Measurements from ENCODE around the gene RB1.

Gene RB1

GRCh38 chr13:48434200-48434599 is 130.6 kb downstream of the RB1 start:
- TF ChIP-seq REST (IDR thresholded peaks at IDR 0.05; ENCODE audit: insufficient read depth in 1 of 2, low read depth in 2 of 2, low read length in 2 of 2) (no peak), SIN3A (IDR thresholded peaks at IDR 0.05; ENCODE audit: borderline replicate concordance, insufficient read depth, low read length) (no peak), FOXP2 (optimal IDR thresholded peaks at IDR 0.05; ENCODE audit: borderline replicate concordance, extremely low read depth, extremely low read length, insufficient read depth) (no peak)

GRCh38 chr13:48436661-48437288 is 133.2 kb downstream of the RB1 start:
- TF ChIP-seq POLR2AphosphoS5 (IDR thresholded peaks at IDR 0.05; ENCODE audit: low read depth, low read length) (no peak), REST (IDR thresholded peaks at IDR 0.05; ENCODE audit: insufficient read depth in 1 of 2, low read depth in 2 of 2, low read length in 2 of 2) (no peak), FOXP2 (optimal IDR thresholded peaks at IDR 0.05; ENCODE audit: borderline replicate concordance, extremely low read depth, extremely low read length, insufficient read depth) (no peak), TAF1 (IDR thresholded peaks at IDR 0.05; ENCODE audit: borderline replicate concordance, insufficient read depth, low read length) (no peak), SIN3A (IDR thresholded peaks at IDR 0.05; ENCODE audit: borderline replicate concordance, insufficient read depth, low read length) (no peak)

GRCh38 chr13:48437371-48437770 is 133.8 kb downstream of the RB1 start:
- TF ChIP-seq POLR2AphosphoS5 (IDR thresholded peaks at IDR 0.05; ENCODE audit: low read depth, low read length): no peak
- TF ChIP-seq FOXP2 (optimal IDR thresholded peaks at IDR 0.05; ENCODE audit: borderline replicate concordance, extremely low read depth, extremely low read length, insufficient read depth): no peak
- TF ChIP-seq REST (IDR thresholded peaks at IDR 0.05; ENCODE audit: insufficient read depth in 1 of 2, low read depth in 2 of 2, low read length in 2 of 2): no peak
- TF ChIP-seq SIN3A (IDR thresholded peaks at IDR 0.05; ENCODE audit: borderline replicate concordance, insufficient read depth, low read length): no peak
- TF ChIP-seq TAF1 (IDR thresholded peaks at IDR 0.05; ENCODE audit: borderline replicate concordance, insufficient read depth, low read length): no peak

- no peak for TF ChIP-seq POLR2AphosphoS5 (IDR thresholded peaks at IDR 0.05; ENCODE audit: low read depth, low read length)
- TF ChIP-seq FOXP2 (optimal IDR thresholded peaks at IDR 0.05; ENCODE audit: borderline replicate concordance, extremely low read depth, extremely low read length, insufficient read depth): no peak
- TF ChIP-seq TAF1 (IDR thresholded peaks at IDR 0.05; ENCODE audit: borderline replicate concordance, insufficient read depth, low read length): no peak
- no peak for TF ChIP-seq SIN3A (IDR thresholded peaks at IDR 0.05; ENCODE audit: borderline replicate concordance, insufficient read depth, low read length)
- TF ChIP-seq REST (IDR thresholded peaks at IDR 0.05; ENCODE audit: insufficient read depth in 1 of 2, low read depth in 2 of 2, low read length in 2 of 2): no peak
Measured at GRCh38 chr13:48443442-48444208, 140.1 kb downstream of the RB1 start.

Measured in PFSK-1 (cell line).